ENCODE data around the gene CDC42BPA. TPM values are rescaled to one million over a fixed set of nuclear protein-coding genes. Genes with fewer than 3 reads are reported as not detected.
"Not testable (repeated sequence)": the region's sequence is repeated elsewhere in the genome, so short reads cannot be mapped to it uniquely, and the experiment has no call there.

The CDC42BPA gene
- polyA plus RNA-seq, 1 of the 3 experiments (the other 2 are of a cell fraction): 6.8 TPM

DNA sequence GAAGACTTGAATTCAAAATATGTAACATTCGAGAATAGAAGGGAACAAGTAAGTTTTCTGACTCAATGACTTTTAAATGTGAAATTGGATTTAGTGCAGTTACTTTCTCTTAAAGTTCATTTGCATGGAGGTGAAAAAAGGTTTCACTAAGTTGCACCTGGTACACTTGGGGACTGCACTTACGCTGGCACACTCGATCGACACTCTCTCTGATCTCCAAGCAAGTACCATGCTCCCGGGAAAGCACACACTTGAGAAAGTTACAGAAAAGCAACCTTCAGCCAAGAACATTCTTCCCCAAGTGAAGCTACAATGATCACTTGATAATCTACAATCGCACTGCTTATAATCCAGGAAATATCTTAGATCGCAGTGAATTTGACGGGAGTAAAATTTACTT, 315.1 kb downstream of the CDC42BPA start:
- no peak overlapping the region for H3K4me2 ChIP-seq
- no peak for TF ChIP-seq RFX5 (IDR thresholded peaks at IDR 0.05; ENCODE audit: low read length)
- no peak for TF ChIP-seq GATA2 (CRISPR knock-in tag; IDR thresholded peaks at IDR 0.05)
- TF ChIP-seq MEF2A (IDR thresholded peaks at IDR 0.05; ENCODE audit: borderline replicate concordance, low read depth): no peak
- WGBS (ENCODE audit: low lambda C conversion rate): 95% methylated on average over 8 of the region's 8 CpGs
- H4K20me1 ChIP-seq (ENCODE audit: insufficient read depth): no peaks in the 10 kb centered on the region
- DNase-seq: no peak
- peaks cover 0 to 2% of the 10 kb centered on the region in 2 experiments; a peak in 1 of 4 replicates for H3K4me1 ChIP-seq (ENCODE audit: control insufficient read depth in 1 of 2, insufficient read depth in 2 of 2, low read depth in 1 of 2, low read length in 1 of 2)
- no peaks in the 10 kb centered on the region for H3K79me2 ChIP-seq (ENCODE audit: insufficient read depth)
- no peak overlapping the region for H3K27ac ChIP-seq (ENCODE audit: low read depth in 2 of 2, low read length in 1 of 2)
- H2AFZ ChIP-seq (ENCODE audit: low read depth): no peak overlapping the region
- no peak overlapping the region for H3K9ac ChIP-seq
- no peaks in the 10 kb centered on the region for H3K27me3 ChIP-seq (ENCODE audit: insufficient read depth)
- ChIA-PET POLR2A (no interaction called here), CTCF (interaction anchor here (1.2 kb wide), 1 partner anchor 595 kb away, joined by 3 read pairs; the partner anchor contains the start of gene PARP1)
- H3K9me3 ChIP-seq: no peaks in the 10 kb centered on the region
- no peaks in the 10 kb centered on the region for H3K9me2 ChIP-seq
- no peaks in the 10 kb centered on the region for H3F3A ChIP-seq (replicated peaks; ENCODE audit: insufficient read depth)
- H3K4me3 ChIP-seq (ENCODE audit: low read depth in 2 of 2, low read length in 1 of 2): no peak overlapping the region
- H3K36me3 ChIP-seq (replicated peaks in 1 of 2; ENCODE audit: control insufficient read depth in 1 of 2, insufficient read depth in 2 of 2, low read length in 1 of 2): peaks cover 32 to 51% of the 10 kb centered on the region in 2 experiments

DNA sequence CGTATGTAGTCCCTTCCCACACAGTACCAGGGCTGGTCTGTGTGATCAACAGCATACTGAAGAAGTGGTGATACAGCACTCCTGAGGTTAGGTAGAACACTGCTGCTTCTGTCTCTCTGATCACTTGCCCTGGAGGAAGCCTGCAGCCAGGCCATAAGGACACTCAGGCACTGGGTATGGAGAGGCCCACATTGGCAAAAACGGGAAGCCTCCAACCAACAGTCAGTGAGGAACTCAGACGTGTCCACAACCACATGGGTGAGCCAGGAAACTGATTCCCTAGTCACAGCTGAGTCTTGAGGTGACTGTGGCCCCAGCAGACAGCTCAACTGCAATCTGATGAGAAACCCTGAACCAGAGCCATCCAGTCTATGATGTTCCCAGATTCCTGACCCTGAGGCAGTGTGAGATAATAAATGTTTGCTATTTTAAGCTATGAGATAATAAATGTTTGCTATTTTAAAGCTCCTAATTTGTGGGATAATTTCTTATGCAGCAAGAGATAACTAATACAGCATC, 315.7 kb downstream of the CDC42BPA start:
- WGBS (ENCODE audit: low lambda C conversion rate): 77% methylated on average over 3 of the region's 3 CpGs
- Histone ChIP-seq H3K79me2 (ENCODE audit: insufficient read depth) (no peaks in the 10 kb centered on the region), H2AFZ (ENCODE audit: low read depth) (no peak overlapping the region), H3K4me2 (no peak overlapping the region), H4K20me1 (ENCODE audit: insufficient read depth) (no peaks in the 10 kb centered on the region), H3K4me3 (ENCODE audit: low read depth in 2 of 2, low read length in 1 of 2) (no peak overlapping the region), H3F3A (replicated peaks; ENCODE audit: insufficient read depth) (no peaks in the 10 kb centered on the region), H3K9me3 (no peaks in the 10 kb centered on the region), H3K9ac (no peak overlapping the region), H3K36me3 (replicated peaks in 1 of 2; ENCODE audit: control insufficient read depth in 1 of 2, insufficient read depth in 2 of 2, low read length in 1 of 2) (peaks cover 38 to 45% of the 10 kb centered on the region in 2 experiments), H3K27me3 (ENCODE audit: insufficient read depth) (no peaks in the 10 kb centered on the region), H3K27ac (ENCODE audit: low read depth in 2 of 2, low read length in 1 of 2) (no peak overlapping the region), H3K4me1 (ENCODE audit: control insufficient read depth in 1 of 2, insufficient read depth in 2 of 2, low read depth in 1 of 2, low read length in 1 of 2) (peaks cover 0 to 2% of the 10 kb centered on the region in 2 experiments; a peak in 1 of 4 replicates), H3K9me2 (no peaks in the 10 kb centered on the region)
- TF ChIP-seq MXI1 (IDR thresholded peaks at IDR 0.05; ENCODE audit: low read depth, low read length) (no peak), FOXJ3 (CRISPR knock-in tag; IDR thresholded peaks at IDR 0.05) (no peak), JUND (IDR thresholded peaks at IDR 0.05) (no peak), ELF1 (IDR thresholded peaks at IDR 0.05) (no peak)
- TF ChIP-seq, protein P1, sequence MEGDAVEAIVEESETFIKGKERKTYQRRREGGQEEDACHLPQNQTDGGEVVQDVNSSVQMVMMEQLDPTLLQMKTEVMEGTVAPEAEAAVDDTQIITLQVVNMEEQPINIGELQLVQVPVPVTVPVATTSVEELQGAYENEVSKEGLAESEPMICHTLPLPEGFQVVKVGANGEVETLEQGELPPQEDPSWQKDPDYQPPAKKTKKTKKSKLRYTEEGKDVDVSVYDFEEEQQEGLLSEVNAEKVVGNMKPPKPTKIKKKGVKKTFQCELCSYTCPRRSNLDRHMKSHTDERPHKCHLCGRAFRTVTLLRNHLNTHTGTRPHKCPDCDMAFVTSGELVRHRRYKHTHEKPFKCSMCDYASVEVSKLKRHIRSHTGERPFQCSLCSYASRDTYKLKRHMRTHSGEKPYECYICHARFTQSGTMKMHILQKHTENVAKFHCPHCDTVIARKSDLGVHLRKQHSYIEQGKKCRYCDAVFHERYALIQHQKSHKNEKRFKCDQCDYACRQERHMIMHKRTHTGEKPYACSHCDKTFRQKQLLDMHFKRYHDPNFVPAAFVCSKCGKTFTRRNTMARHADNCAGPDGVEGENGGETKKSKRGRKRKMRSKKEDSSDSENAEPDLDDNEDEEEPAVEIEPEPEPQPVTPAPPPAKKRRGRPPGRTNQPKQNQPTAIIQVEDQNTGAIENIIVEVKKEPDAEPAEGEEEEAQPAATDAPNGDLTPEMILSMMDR (IDR thresholded peaks at IDR 0.05): no peak
- CTCF ChIA-PET: interaction anchor here (1.2 kb wide), 1 partner anchor 594 kb away, joined by 3 read pairs; the partner anchor contains the start of gene PARP1
- POLR2A ChIA-PET: no interaction called here
- no peak for DNase-seq

DNA sequence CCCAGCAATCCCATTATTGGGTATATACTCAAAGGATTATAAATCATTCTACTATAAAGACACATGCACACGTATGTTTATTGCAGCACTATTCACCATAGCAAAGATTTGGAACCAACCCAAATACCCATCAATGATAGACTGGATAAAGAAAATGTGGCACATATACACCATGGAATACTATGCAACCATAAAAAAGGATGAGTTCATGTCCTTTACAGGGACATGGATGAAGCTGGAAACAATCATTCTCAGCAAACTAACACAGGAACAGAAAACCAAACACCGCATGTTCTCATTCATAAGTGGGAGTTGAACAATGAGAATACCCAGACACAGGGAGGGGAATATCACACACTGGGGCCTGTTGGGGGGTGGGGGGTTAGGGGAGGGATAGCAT, 318.7 kb downstream of the CDC42BPA start:
- 97% methylated on average over 2 of the region's 2 CpGs for WGBS (ENCODE audit: low lambda C conversion rate)
- H3K9me3 ChIP-seq; H3K4me1 ChIP-seq (ENCODE audit: control insufficient read depth in 1 of 2, insufficient read depth in 2 of 2, low read depth in 1 of 2, low read length in 1 of 2); H3K79me2 ChIP-seq (ENCODE audit: insufficient read depth); H3K27me3 ChIP-seq (ENCODE audit: insufficient read depth); H3K9ac ChIP-seq; POLR2A ChIA-PET; H2AFZ ChIP-seq (ENCODE audit: low read depth); H3F3A ChIP-seq (replicated peaks; ENCODE audit: insufficient read depth); H3K4me2 ChIP-seq; H3K27ac ChIP-seq (ENCODE audit: low read depth in 2 of 2, low read length in 1 of 2); H3K9me2 ChIP-seq; DNase-seq; H3K4me3 ChIP-seq (ENCODE audit: low read depth in 2 of 2, low read length in 1 of 2); H4K20me1 ChIP-seq (ENCODE audit: insufficient read depth); CTCF ChIA-PET: not testable (repeated sequence)
- peaks cover 35 to 37% of the 10 kb centered on the region in 2 experiments for H3K36me3 ChIP-seq (replicated peaks in 1 of 2; ENCODE audit: control insufficient read depth in 1 of 2, insufficient read depth in 2 of 2, low read length in 1 of 2)
